KMS-11 (cell line): Measurements from ENCODE around the gene SMIM15.

Experiments
- H2AFZ ChIP-seq: fragments of 200-600 bp; sonication (generic); 2 replicates; pipeline ENCODE4 v1.6.1; 2016; ENCODE audit warnings: antibody characterized with exemption, mixed run types, low read depth
- H3K27ac ChIP-seq: fragments of 200-600 bp; sonication (generic); 2 replicates; pipeline ENCODE4 v1.6.1; 2016; ENCODE audit warnings: mild to moderate bottlenecking, mixed run types
- H3K27me3 ChIP-seq: fragments of 200-600 bp; sonication (generic); 2 replicates; pipeline ENCODE4 v1.6.1; 2017; ENCODE audit warnings: mild to moderate bottlenecking, low read depth, mixed run types, moderate library complexity; ENCODE audit not compliant: insufficient read depth
- H3K36me3 ChIP-seq: fragments of 200-600 bp; sonication (generic); 2 replicates; pipeline ENCODE4 v1.6.1; 2017; ENCODE audit warnings: mild to moderate bottlenecking, mixed run types; ENCODE audit not compliant: insufficient read depth
- H3K4me1 ChIP-seq: fragments of 200-600 bp; sonication (generic); 2 replicates; pipeline ENCODE4 v1.6.1; 2016; ENCODE audit warnings: mild to moderate bottlenecking, low read depth, mixed run types; ENCODE audit not compliant: poor library complexity, severe bottlenecking
- H3K4me2 ChIP-seq: fragments of 200-600 bp; sonication (generic); 2 replicates; pipeline ENCODE4 v1.7.0; 2016; ENCODE audit warnings: mild to moderate bottlenecking, mixed run types
- H3K4me3 ChIP-seq: fragments of 200-600 bp; sonication (generic); IDR thresholded peaks from 2 replicates; pipeline ENCODE4 v1.6.1; 2017; ENCODE audit warnings: low read depth, low read length, mixed read lengths; ENCODE audit not compliant: insufficient read depth
- H3K79me2 ChIP-seq: fragments of 200-600 bp; sonication (generic); 2 replicates; pipeline ENCODE4 v1.6.1; 2016; ENCODE audit warnings: low read depth, mixed run types; ENCODE audit not compliant: insufficient read depth
- H3K9ac ChIP-seq: fragments of 200-600 bp; sonication (generic); 2 replicates; pipeline ENCODE4 v1.6.1; 2016; ENCODE audit warnings: mild to moderate bottlenecking, mixed run types
- H4K20me1 ChIP-seq: fragments of 200-600 bp; sonication (generic); 2 replicates; pipeline ENCODE4 v1.6.1; 2016; ENCODE audit warnings: mild to moderate bottlenecking, mixed run types; ENCODE audit not compliant: insufficient read depth
- CTCF ChIP-seq: fragments of 200-600 bp; sonication (generic); conservative IDR thresholded peaks from 2 replicates; pipeline ENCODE4 v1.6.1; 2017; ENCODE audit warnings: low read depth, mild to moderate bottlenecking, antibody characterized with exemption, low read length, moderate library complexity, mixed read lengths

SMIM15 gene

GRCh38 chr5:61167382-61167781, 5.1 kb upstream of the SMIM15 start:
- Histone ChIP-seq H3K4me3 (no peak overlapping the region), H3K4me2 (no peak overlapping the region), H2AFZ (no peak overlapping the region), H3K4me1 (peaks cover 14% of the 10 kb centered on the region), H3K27me3 (no peaks in the 10 kb centered on the region), H3K9ac (no peak overlapping the region), H3K27ac (no peak overlapping the region), H4K20me1 (no peaks in the 10 kb centered on the region), H3K79me2 (no peaks in the 10 kb centered on the region), H3K36me3 (no peaks in the 10 kb centered on the region)
- peak; percentile 50 for TF ChIP-seq CTCF

- no peaks in the 10 kb centered on the region for H3K27me3 ChIP-seq
- no peak overlapping the region for H3K27ac ChIP-seq
- H3K4me3 ChIP-seq, result no peak overlapping the region
- no peak overlapping the region for H3K9ac ChIP-seq
- no peaks in the 10 kb centered on the region for H4K20me1 ChIP-seq
- no peak overlapping the region for H2AFZ ChIP-seq
- H3K79me2 ChIP-seq, result peaks cover 24% of the 10 kb centered on the region
- peaks cover 7% of the 10 kb centered on the region; the same call in 1 of the 2 replicates for H3K36me3 ChIP-seq
- no peak for TF ChIP-seq CTCF
- H3K4me2 ChIP-seq, result no peak overlapping the region; the same call in 1 of the 2 replicates
- peaks cover 24% of the 10 kb centered on the region for H3K4me1 ChIP-seq
These were observed 1.6 kb upstream of the SMIM15 start for GRCh38 chr5:61163905-61164304.

GRCh38 chr5:61162832-61163567, 732 bp upstream of the SMIM15 start:
- peak overlapping the region; percentile 87 for H3K27ac ChIP-seq
- no peaks in the 10 kb centered on the region for H4K20me1 ChIP-seq
- peak overlapping the region; percentile 65 for H3K4me2 ChIP-seq
- no peak overlapping the region for H3K4me3 ChIP-seq
- H3K9ac ChIP-seq, result peak overlapping the region; percentile 95
- H3K27me3 ChIP-seq, result no peaks in the 10 kb centered on the region
- H3K4me1 ChIP-seq, result peaks cover 24% of the 10 kb centered on the region
- peaks cover 7% of the 10 kb centered on the region; the same call in 1 of the 2 replicates for H3K36me3 ChIP-seq
- TF ChIP-seq CTCF, result no peak
- H3K79me2 ChIP-seq, result peaks cover 24% of the 10 kb centered on the region
- peak overlapping the region; percentile 99 for H2AFZ ChIP-seq

GRCh38 chr5:61160497-61160896, 1.8 kb downstream of the SMIM15 start:
- Histone ChIP-seq H3K79me2 (peaks cover 24% of the 10 kb centered on the region), H3K9ac (no peak overlapping the region), H3K4me3 (no peak overlapping the region)

More at GRCh38 chr5:61160497-61160896, 1.8 kb downstream of the SMIM15 start:
- H3K4me2 ChIP-seq, result peak overlapping the region; percentile 4; the same call in 1 of the 2 replicates
- H3K27ac ChIP-seq, result no peak overlapping the region
- TF ChIP-seq CTCF, result no peak
- H2AFZ ChIP-seq, result no peak overlapping the region
- H3K27me3 ChIP-seq, result no peaks in the 10 kb centered on the region
- H4K20me1 ChIP-seq, result no peaks in the 10 kb centered on the region
- peaks cover 16% of the 10 kb centered on the region for H3K4me1 ChIP-seq
- H3K36me3 ChIP-seq, result peaks cover 7% of the 10 kb centered on the region; the same call in 1 of the 2 replicates
